ENCODE measurements around the gene MMD.
A peak's percentile ranks its signal among the peaks of the same experiment; 100 is the strongest.

MMD gene

DNA sequence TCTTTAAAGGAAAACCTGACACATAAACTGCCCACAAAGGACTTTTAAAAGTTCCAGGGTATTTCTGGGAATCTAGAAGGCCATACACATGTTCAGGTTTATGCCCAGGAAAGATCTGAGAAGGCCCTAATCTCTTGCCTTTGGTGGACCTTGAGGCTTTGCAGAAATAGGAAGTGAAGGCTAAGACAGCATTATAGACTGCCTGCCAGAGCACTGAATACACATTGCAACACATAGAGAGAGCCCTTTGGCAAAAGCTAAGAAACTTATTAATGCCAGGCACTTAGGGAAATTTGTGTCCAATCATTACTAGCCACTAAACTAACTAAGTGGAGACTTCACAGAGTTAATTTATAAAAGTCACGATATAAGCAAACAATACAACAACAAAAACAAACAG, 70.4 kb downstream of the MMD start:
- TF ChIP-seq, protein P1, sequence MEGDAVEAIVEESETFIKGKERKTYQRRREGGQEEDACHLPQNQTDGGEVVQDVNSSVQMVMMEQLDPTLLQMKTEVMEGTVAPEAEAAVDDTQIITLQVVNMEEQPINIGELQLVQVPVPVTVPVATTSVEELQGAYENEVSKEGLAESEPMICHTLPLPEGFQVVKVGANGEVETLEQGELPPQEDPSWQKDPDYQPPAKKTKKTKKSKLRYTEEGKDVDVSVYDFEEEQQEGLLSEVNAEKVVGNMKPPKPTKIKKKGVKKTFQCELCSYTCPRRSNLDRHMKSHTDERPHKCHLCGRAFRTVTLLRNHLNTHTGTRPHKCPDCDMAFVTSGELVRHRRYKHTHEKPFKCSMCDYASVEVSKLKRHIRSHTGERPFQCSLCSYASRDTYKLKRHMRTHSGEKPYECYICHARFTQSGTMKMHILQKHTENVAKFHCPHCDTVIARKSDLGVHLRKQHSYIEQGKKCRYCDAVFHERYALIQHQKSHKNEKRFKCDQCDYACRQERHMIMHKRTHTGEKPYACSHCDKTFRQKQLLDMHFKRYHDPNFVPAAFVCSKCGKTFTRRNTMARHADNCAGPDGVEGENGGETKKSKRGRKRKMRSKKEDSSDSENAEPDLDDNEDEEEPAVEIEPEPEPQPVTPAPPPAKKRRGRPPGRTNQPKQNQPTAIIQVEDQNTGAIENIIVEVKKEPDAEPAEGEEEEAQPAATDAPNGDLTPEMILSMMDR (IDR thresholded peaks at IDR 0.05), result no peak
- intact Hi-C loops (cut with DNase I; ENCODE audit: low total_unique reads), result loop anchor here (10.0 kb wide), 1 partner anchor 164 kb away; the partner anchor contains the start of gene SMIM36
- no peak for DNase-seq
- Histone ChIP-seq H3K4me3 (no peak overlapping the region), H3K9me3 (no peaks in the 10 kb centered on the region), H3K4me1 (peaks cover 0 to 5% (median 0%) of the 10 kb centered on the region in 4 donors), H3K27ac (no peak overlapping the region), H3K27me3 (no peaks in the 10 kb centered on the region), H3K36me3 (no peaks in the 10 kb centered on the region)

DNA sequence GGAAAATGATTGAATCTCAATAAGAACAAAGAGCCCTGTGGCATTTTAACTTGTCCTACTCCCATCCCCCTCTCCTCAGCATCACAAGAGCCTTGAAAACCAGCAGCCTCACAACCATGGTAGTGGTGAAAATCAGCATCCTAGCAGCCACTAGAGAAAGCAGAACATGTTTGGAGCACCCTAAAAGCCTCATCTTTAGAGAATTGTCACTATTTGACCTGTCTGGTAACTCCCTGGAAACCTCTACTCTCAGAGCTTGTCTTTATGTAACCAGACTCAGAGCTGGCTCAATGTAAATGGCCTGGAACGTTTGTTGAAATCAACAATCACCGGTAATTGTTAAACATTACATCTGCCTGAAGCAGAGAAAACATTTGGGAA, 70.8 kb downstream of the MMD start:
- no peaks in the 10 kb centered on the region for H3K9me3 ChIP-seq
- TF ChIP-seq, protein P1 (IDR thresholded peaks at IDR 0.05), result no peak

DNA sequence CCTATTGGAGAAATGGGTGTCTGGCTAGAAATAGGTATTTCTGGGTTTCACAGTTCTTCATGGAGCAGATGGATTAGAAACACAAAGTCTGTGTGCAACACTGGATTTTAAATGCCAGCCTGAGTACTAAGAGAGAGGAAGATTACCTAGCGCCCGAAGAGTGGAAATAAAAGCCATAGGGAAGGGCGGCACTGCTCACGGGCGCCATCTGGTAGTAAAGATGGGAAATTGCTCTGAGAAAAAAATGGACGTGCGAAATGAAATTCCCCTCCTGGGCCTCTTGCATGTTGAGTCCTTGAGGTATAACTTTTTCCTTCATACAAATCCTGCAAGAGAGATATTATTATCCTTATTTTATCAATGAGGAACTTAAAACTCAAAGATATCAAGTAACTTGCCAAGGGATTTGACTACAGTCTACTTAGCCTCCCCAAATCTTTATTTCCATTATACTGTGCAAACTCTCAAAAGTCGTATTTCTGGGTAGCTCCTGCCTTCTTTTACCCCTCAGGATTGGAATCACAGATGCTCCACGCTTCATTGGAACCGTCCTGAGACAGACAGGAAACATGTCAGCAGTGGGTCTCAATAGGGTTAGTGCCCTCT, 72.8 kb downstream of the MMD start:
- Histone ChIP-seq H3K4me3 (no peak overlapping the region), H3K4me1 (peaks cover 0 to 5% (median 0%) of the 10 kb centered on the region in 4 donors), H3K27me3 (no peaks in the 10 kb centered on the region), H3K36me3 (no peaks in the 10 kb centered on the region), H3K9me3 (no peaks in the 10 kb centered on the region), H3K27ac (no peak overlapping the region)
- TF ChIP-seq, protein P1 (IDR thresholded peaks at IDR 0.05), result peak; percentile 82 to 91
- intact Hi-C loops (cut with DNase I; ENCODE audit: low total_unique reads), result no loop called here
- peak in 1 of 2 donors; percentile 48 for DNase-seq

More for the DNA sequence above, 70.8 kb downstream of the MMD start:
- Histone ChIP-seq H3K36me3 (no peaks in the 10 kb centered on the region), H3K27me3 (no peaks in the 10 kb centered on the region), H3K4me1 (peaks cover 0 to 5% (median 0%) of the 10 kb centered on the region in 4 donors), H3K27ac (no peak overlapping the region), H3K4me3 (no peak overlapping the region)
- no peak for DNase-seq
- intact Hi-C loops (cut with DNase I; ENCODE audit: low total_unique reads), result loop anchor here (10.0 kb wide), 1 partner anchor 164 kb away; the partner anchor contains the start of gene SMIM36

DNA sequence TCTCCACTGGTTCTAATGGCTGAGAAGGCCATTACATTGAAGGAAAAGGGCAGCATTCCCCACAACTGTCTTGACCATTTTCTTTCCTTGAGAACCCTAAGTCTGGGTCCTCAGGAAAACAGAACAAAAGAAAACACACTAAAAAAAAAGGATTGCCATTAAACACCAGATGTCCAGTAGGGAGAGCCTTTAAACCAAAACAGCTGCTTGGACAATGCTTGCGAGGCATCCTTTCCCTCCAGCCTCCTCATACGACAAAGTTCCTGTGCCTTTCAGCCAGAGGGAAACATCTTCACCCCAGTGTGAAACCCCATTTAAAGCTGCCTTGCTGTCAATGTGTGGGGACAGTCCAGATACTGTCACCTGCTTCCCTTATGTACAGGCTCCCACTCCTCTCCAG, 74.3 kb downstream of the MMD start:
- H3K9me3 ChIP-seq, result no peaks in the 10 kb centered on the region
- TF ChIP-seq, protein P1 (IDR thresholded peaks at IDR 0.05), result no peak
- no peaks in the 10 kb centered on the region for H3K36me3 ChIP-seq
- intact Hi-C loops (cut with DNase I; ENCODE audit: low total_unique reads), result no loop called here
- H3K4me1 ChIP-seq, result peaks cover 0 to 5% (median 0%) of the 10 kb centered on the region in 4 donors
- H3K27me3 ChIP-seq, result no peaks in the 10 kb centered on the region
- no peak for DNase-seq
- H3K27ac ChIP-seq, result no peak overlapping the region
- H3K4me3 ChIP-seq, result no peak overlapping the region

DNA sequence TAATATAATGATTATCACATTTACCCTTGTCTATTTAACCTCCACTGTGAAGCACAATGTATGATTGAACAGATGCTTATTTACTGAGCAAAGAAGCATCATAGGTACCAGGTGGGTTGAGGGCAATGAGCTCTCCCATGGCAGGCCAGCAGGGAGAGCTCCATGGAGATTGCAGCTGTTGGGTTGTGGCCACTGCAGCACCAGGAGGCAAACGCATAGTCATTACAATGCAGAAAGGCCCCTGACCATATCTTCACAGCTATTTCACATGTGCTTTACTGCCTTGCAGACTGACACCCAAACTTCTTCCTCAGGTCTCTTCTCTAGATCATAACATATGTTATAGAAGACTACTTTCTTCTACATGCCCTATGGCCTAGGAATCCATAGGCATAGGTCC, 75.0 kb downstream of the MMD start:
- peaks cover 0 to 5% (median 0%) of the 10 kb centered on the region in 4 donors for H3K4me1 ChIP-seq
- no peaks in the 10 kb centered on the region for H3K27me3 ChIP-seq
- intact Hi-C loops (cut with DNase I; ENCODE audit: low total_unique reads), result no loop called here
- no peak overlapping the region for H3K27ac ChIP-seq
- H3K9me3 ChIP-seq, result no peaks in the 10 kb centered on the region
- H3K4me3 ChIP-seq, result no peak overlapping the region
- no peaks in the 10 kb centered on the region for H3K36me3 ChIP-seq
- TF ChIP-seq, protein P1 (IDR thresholded peaks at IDR 0.05), result no peak
- no peak for DNase-seq

All from tibial artery (tissue), 4 donors.